Measurements from ENCODE around the gene DDB1. TPM values are rescaled to one million over a fixed set of nuclear protein-coding genes. Genes with fewer than 3 reads are reported as not detected.

Gene DDB1
- total RNA-seq, 1 donor from 2014 or later, result 175 TPM

DNA sequence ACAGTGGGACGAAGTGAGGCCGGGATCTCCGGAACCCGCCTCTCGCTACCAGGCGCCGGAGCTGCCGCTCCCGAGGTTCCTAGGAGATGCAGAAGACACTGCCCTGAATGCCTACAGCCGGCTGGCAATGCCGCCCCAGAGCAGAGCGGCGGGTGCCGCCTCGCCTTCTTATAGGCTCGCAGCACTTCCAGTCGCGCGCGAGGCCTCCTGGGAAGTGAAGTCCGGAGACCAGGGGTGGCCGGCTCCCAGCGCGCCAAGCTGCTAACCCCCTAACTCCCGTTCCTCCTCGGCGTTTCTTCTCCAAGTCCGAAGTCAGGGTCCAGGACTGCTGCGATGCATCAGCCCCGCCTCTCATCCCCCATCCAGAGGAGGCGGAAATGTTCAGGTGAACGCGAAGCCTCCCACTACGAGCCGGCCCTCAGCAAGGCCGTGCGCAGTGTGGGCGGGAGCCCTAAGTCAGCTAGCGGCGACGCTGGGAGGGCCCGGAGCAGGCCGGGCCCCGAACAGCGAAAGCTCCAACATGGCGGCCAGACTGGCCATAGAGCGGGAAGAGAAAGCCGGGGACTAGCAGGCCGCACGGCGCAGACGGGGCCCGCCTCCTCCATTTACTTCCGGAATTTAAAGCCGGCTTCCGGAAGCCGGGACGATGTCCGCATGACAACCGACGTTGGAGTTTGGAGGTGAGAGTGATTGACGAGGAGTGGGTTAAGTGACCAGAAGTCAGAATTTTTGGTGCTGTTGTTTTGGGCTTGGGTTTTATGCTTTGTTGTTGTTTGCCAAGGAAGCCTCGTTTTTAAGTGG is 29.0 kb upstream of the DDB1 start, which contains the start of the genes CYB561A3 and TMEM138:
Gene CYB561A3, minus strand, starts transcription at position 142 of the 801 bp plus-strand sequence. CDS start 5,169 bp downstream, outside the sequence.
Gene TMEM138, plus strand, starts transcription at position 634 of the 801 bp plus-strand sequence. CDS start 2,017 bp downstream, outside the sequence.
- TF ChIP-seq, protein P1, sequence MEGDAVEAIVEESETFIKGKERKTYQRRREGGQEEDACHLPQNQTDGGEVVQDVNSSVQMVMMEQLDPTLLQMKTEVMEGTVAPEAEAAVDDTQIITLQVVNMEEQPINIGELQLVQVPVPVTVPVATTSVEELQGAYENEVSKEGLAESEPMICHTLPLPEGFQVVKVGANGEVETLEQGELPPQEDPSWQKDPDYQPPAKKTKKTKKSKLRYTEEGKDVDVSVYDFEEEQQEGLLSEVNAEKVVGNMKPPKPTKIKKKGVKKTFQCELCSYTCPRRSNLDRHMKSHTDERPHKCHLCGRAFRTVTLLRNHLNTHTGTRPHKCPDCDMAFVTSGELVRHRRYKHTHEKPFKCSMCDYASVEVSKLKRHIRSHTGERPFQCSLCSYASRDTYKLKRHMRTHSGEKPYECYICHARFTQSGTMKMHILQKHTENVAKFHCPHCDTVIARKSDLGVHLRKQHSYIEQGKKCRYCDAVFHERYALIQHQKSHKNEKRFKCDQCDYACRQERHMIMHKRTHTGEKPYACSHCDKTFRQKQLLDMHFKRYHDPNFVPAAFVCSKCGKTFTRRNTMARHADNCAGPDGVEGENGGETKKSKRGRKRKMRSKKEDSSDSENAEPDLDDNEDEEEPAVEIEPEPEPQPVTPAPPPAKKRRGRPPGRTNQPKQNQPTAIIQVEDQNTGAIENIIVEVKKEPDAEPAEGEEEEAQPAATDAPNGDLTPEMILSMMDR (conservative IDR thresholded peaks at IDR 0.05; ENCODE audit: low read depth, low read length), result no peak
- DNase-seq (ENCODE audit: low read depth), result peak; percentile 56
- peak within 1 kb of the TSS; percentile 76 for H3K4me3 ChIP-seq (ENCODE audit: low read depth, low read length)

DNA sequence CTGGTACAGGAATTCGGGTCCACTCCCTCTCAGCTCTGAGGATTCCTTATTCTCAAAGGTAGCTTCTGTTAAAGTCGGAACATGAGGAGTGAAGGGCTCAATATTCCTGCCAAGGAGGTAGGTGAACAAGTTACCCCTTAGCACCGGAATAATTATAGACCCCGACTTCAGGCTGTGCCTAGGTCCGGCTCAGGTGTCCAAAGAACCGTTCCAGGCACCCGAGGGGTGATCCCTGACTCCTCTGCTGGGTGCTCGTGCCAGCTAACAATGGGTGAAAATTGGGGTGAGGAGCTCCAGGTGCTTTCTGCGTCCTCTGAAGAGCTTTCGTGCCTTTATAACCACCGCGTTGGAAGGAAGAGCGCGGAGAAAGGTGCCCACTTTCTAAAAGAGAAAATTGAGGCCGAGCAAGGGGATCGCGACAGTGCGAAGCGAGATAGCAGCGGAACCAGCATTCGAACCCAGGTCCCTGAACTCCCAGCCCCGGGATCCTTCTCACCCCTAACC is 28.4 kb upstream of the DDB1 start:
- TF ChIP-seq, protein P1 (conservative IDR thresholded peaks at IDR 0.05; ENCODE audit: low read depth, low read length), result no peak
- H3K4me3 ChIP-seq (ENCODE audit: low read depth, low read length), result peak overlapping the region; percentile 76
- DNase-seq (ENCODE audit: low read depth), result no peak

DNA sequence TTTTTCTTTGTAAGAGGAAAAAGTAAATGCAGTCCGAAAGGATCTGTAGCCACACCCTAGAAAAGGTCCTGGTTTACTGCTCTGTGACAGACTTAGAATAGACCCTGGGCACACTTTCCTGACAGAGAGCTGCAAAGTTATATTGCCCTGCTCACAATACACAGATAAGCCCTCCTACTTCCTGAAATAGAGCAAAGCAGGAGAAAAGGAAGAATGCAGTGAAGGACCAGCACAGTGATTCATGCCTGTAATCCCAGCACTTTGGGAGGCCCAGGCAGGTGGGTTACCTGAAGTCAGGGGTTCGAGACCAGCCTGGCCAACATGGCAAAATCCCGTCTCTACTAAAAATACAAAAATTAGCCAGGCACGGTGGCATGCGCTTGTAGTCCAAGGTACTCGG is 26.6 kb upstream of the DDB1 start:
- no peak for DNase-seq (ENCODE audit: low read depth)
- TF ChIP-seq, protein P1 (conservative IDR thresholded peaks at IDR 0.05; ENCODE audit: low read depth, low read length), result no peak
- H3K4me3 ChIP-seq (ENCODE audit: low read depth, low read length), result no peak overlapping the region

DNA sequence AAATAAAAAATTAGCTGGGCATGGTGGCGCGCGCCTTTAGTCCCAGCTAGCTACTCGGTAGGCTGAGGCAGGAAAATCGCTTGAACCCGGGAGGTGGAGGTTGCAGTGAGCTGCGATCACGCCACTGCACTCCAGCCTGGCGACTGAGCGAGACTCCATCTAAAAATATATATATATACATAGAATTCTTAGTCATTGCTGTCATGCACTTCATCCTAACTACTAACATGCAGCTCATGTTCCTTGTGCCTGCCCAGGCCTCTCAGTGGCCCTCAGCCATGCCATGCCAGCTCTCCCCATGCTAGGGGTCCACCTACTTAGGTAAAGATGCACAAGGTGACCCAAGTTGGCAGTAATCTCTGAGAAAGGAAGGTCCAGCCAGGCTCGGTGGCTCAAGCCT is 25.7 kb upstream of the DDB1 start:
- TF ChIP-seq, protein P1 (conservative IDR thresholded peaks at IDR 0.05; ENCODE audit: low read depth, low read length), result no peak
- H3K4me3 ChIP-seq (ENCODE audit: low read depth, low read length), result no peak overlapping the region

DNA sequence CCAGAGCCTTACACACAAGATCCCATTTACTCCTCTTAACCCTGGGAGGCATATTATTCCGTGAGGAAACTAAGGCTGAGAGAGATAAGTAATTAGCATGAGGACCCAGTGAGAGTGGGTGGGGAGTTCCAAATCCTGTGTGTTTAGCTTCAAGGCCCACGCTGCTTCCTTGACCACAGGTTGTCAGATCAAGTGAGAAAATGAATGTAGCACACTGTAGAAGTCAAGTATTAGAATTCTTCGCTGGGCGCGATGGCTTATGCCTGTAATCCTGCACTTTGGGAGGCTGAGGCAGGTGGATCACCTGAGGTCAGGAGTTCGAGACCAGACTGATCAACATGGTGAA is 25.0 kb upstream of the DDB1 start:
- H3K4me3 ChIP-seq (ENCODE audit: low read depth, low read length), result no peak overlapping the region
- TF ChIP-seq, protein P1 (conservative IDR thresholded peaks at IDR 0.05; ENCODE audit: low read depth, low read length), result no peak
- no peak for DNase-seq (ENCODE audit: low read depth)

More for the DNA sequence above, 25.7 kb upstream of the DDB1 start:
- DNase-seq (ENCODE audit: low read depth), result no peak

DNA sequence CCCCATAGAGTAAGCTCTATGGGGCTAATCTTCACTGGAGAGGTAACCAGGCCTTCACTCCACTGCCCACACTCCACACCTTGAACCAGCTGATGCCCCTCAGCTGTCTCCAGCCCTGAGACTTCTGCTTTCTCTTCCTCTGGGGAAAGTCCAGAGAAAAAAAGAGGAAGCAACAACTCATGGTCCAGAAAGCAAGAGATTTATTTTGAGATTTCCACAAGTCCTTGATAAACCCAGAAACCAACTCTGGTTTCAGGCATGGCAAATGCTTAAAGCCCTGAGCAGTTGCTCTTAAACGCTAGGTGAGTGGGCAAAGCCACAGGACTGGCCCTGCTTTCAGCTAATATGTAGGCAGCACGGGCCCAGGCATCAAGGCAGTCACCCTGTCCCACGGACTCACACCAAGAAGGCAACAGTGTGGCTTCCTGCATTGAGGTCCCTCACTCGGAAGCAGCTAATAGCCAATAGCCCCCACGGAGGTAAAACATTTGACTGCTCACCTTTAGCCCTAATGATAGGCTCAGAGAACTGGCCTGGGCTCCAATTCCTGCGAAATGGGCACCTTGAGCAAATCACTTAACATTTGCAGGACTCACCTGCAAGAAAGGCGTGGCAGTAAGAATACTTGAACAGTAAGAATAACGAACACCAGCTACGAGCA is 24.5 kb upstream of the DDB1 start:
- TF ChIP-seq, protein P1 (conservative IDR thresholded peaks at IDR 0.05; ENCODE audit: low read depth, low read length), result no peak
- no peak for DNase-seq (ENCODE audit: low read depth)
- no peak overlapping the region for H3K4me3 ChIP-seq (ENCODE audit: low read depth, low read length)

Measured in epithelial cell of proximal tubule (primary cell).